GM21825 (cell line): ENCODE measurements around the gene MAMDC4.
"Not testable (repeated sequence)": the region's sequence is repeated elsewhere in the genome, so short reads cannot be mapped to it uniquely, and the experiment has no call there.

ENCODE experiments used
- ATAC-seq: cut with Tn5 transposase; IDR thresholded peaks from one replicate; pipeline ENCODE4 v1.9.1; 2021; ENCODE audit warnings: mild to moderate bottlenecking, moderate library complexity; ENCODE audit not compliant: unreplicated experiment

Gene MAMDC4

GRCh38 chr9:136824496-136825225 is 27.5 kb upstream of the MAMDC4 start:
- no peak for ATAC-seq

- ATAC-seq = no peak
Measured at GRCh38 chr9:136825295-136826187, 26.6 kb upstream of the MAMDC4 start.

DNA sequence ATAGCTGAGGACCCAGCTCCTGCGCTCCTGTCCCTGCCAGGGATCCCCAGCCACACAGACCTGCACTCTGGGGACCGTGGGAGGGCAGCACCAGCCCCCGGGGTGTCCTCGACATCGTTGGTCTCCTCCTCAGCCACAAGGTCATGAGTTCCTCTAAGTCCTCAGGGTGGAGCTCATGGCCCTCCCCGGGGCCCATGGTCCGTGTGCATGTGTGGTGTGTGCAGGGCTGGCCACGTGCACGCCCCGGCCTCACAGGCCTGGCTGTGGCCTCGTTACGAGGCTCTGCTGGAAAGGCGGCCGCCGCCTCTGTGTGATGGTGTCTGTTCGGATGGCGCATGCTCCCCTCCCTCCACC is 26.0 kb upstream of the MAMDC4 start:
- no peak for ATAC-seq

- ATAC-seq = no peak
Measured at GRCh38 chr9:136826703-136827582, 25.2 kb upstream of the MAMDC4 start.

DNA sequence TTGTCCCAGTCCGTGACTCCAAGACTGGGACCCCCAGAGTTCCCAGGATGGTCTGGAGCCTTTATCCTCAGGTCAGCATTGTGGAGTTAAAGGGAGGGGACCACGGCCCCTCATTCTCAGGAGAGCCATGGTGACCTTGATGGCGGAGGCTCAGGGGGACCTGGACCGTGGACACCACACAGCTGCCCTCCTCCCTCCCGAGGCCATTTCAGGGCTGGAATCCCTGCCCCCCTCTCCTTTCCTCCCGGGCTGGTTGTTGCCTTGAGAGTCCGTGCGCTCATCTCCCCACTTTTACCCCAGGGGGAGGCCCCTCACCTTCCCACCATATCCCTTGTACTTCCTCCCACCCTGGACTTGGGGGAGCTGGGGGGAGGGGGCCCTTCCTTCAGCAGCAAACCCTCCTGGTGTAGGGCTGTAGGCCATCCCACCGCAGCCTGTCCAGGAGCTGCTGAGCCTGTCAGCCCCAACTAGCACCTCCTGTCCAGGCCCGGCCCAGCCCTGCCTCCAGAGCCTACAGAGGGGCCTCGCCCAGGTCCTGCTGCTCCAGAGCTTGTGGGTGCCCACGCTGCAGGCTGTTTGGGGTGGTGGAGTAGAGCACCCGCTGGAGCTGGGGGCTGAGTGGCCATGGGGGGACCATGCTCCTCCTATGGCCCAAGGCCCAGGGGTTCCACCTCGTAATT is 24.2 kb upstream of the MAMDC4 start:
- no peak for ATAC-seq

DNA sequence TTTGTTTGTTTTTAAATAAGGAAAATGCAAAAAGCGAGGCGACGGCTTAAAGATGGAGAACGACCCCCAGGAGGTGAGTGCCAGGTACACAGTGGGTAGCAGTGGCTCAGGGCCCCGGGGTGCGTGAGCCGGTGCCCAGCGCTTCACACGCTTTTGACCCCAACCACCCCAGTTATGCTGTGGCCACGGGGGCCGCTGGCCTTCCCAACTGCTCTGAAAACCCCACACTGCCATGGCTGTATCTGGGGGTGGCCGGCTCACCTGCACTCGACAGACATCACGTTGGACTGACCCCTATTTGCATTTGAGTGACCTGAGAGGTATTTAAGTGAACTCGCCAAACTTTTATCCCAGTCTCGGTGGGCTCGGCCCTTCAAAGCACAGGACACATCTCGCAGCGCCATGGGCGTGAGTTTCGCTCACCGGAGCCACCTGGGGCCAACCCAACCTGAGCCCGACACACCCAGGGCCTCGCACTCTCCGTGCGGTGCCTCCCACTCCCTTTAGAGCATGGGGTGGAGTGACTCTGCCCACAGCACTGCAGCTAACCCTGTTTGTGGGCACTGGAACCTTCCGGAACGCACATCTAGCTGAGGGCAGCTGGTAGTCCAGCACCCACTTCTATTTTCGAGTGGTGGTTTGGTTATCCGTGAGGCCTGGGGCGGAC is 23.5 kb upstream of the MAMDC4 start:
- no peak for ATAC-seq

DNA sequence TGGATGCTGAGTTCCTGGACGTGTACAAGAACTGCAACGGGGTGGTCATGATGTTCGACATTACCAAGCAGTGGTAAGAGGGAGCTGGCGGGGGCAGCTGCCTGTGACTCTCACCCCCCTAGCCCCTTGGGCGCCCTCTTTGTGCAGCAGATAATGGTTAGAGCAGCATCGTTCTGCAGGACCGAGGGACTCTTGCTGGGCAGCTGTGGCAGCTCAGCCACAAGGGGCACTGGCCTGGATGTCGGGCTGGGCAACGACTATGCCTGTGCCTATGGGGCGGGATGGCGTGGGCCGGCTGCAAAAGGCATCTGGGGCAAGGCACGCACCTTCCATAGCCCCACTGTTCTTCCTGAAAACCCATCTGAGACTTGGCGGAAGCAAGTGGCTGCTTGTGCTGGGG is 22.7 kb upstream of the MAMDC4 start:
- ATAC-seq = no peak

DNA sequence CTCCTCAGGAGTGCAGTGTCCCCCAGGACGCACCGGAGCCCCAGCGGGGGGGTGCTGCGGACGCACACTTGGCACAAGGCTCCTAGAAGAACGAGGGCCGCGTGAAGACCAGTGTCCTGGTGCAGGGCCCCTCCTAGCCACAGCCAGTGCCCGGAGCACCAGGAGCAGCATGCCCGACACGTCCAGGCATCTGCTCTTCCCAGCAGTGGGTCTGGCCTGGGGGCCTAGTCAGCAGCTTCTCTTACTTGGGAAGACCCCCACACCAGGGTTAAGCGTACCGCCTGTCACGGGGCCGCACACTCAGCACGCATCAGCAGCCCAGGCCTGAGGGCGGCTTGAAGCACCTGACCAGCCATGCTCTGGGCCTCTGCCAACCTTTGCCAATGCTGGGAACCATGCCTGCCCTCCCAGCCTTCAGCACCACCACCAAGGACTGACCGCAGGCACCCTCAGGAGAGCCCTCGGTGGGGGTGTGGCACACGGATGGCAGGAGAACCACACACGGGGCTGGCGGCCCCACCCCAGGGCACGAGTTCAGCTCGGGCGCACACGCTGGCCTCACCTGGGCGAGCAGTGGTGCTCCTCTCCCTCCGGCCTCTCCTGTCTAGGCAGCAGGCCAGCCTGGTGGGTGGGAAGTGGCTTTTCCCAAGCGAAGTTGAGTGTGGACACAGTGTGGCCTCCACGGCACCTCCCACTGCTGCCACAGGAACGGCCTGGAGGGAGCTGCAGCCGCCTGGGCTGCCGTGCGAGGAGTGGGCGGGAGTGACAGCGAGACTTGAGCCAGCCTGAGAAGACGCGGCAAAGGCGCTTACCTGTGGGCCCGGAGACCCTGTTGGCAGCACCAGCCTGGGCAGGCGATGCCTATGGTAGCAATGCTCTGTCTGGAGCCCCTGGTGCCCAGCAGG is 21.9 kb upstream of the MAMDC4 start:
- ATAC-seq = no peak

DNA sequence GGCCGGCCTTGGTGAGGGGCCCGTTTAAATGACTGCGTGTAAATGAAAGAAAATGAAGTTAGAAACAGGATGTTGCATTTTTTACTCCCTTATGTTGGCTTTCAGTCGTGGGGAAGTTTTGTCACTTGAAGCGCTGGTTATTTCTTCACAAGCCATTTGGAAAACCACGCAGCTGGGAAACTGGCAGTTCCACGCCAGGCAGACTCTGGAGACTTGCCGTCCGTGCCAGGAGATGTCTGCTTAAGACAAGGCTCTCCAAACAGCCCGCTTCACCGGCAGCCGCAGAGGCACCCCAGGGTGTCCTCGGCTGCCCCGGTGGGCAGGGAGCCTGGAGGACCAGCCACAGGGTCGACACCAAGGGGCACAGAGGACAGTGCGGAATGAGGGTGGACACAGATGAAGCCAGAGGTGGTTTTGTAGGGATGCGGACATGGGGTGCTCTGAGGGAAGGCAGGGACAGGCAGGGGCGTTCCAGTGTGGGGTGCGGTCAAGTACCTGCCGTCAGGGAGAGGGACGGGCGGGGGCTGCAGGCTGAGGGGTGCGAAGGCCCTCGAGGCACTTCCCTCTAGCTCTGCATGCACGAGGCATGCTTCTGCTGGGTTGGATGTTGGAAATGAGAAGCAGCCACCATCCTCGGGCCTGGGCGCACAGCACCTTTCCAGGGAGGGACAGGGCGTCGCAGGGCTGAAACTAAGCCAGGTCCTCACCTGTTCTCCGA is 21.0 kb upstream of the MAMDC4 start:
- ATAC-seq = no peak

DNA sequence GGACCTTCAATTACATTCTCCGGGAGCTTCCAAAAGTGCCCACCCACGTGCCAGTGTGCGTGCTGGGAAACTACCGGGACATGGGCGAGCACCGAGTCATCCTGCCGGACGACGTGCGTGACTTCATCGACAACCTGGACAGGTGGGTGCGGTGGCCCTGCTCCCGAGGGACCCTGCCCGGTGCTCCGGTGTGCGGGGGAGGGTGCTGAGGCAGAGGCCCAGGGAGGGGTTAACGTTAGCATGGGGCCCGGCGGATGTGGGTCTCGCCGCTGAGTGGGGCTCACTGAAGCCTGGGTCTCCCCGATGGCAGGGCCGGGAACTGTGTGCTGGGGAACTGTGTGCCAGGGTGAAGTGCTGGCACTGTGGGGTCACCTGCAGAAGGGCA is 20.4 kb upstream of the MAMDC4 start:
- no peak for ATAC-seq

DNA sequence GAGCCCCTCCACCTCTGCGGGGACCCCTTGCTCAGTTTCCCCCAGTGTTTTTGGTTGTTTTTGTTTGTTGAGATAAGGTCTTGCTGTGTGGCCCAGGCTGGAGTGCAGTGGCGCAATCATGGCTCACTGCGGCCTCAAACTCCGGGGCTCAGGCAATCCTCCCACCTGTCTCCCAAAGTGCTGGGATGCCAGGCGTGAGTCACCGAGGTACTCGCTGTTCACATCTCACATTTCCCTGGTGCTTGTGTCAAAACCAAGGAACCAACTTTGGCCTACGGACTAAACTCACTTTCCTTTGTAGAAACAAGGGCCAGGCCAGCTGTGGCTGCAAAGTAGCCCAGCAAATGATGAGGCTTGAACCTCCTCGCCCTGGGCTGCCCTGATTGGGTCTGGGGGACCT is 19.6 kb upstream of the MAMDC4 start:
- ATAC-seq = no peak

DNA sequence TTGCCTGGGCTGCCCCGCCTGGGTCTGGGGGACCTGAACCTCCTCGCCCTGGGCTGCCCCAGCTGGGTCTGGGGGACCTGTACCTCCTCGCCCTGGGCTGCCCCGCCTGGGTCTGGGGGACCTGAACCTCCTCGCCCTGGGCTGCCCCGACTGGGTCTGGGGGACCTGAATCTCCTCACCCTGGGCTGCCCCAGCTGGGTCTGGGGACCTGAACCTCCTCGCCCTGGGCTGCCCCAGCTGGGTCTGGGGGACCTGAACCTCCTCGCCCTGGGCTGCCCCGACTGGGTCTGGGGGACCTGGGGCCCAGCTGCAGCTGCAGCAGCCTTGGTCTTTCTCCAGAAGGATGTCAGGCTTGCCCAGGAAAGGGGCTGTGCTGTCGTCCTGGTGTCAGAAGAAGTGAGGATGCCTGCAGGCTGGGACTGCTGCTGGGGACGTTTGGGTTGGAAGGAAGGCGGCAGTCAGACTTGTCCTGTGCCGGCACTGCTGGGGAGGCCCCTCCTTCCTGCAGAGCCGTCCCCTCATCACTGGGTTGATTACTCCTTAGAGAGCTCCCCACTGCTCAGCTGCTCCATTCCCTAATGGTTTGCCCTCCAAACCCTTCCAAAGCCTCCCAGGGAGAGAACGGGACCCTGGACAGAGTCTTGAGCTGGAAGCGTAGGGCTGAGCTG is 18.6 kb upstream of the MAMDC4 start:
- ATAC-seq = not testable (repeated sequence)

GRCh38 chr9:136835162-136835931 is 16.8 kb upstream of the MAMDC4 start:
- no peak for ATAC-seq

GRCh38 chr9:136835932-136836904 is 15.9 kb upstream of the MAMDC4 start:
- no peak for ATAC-seq

GRCh38 chr9:136837146-136837855 is 14.8 kb upstream of the MAMDC4 start:
- ATAC-seq = no peak
